Omental fat pad (tissue), 4 donors: Measurements from ENCODE around the gene TNC. TPM values are rescaled to one million over a fixed set of nuclear protein-coding genes. Genes with fewer than 3 reads are reported as not detected.

Source experiments
- ATAC-seq: fragments of 150-250 bp; one replicate; pipeline ENCODE4 v1.9.1; 2016; ENCODE audit warnings: mild to moderate bottlenecking, moderate library complexity; ENCODE audit not compliant: low FRiP score
- DNase-seq: peaks from one replicate; pipeline ENCODE4 v3.0.0-alpha.2; 2019; ENCODE audit warnings: low spot score
- total RNA-seq, 4 donors: library from RNA; depleted of rRNA; stranded (reverse); fragments of >200 nt; gene quantifications; one replicate each; pipeline ENCODE4 v1.1.0, GENCODE V29; 2016
- TF ChIP-seq, protein P1 (sequence below), 3 donors: fragments of 450-650 bp; IDR thresholded peaks; one replicate each; pipeline ENCODE4 v1.5.1; 2016 to 2017; ENCODE audit warnings: antibody characterized with exemption in 3 of 3, mild to moderate bottlenecking in 3 of 3, moderate library complexity in 2 of 3

The TNC gene
- total RNA-seq, 4 donors from 2014 or later = 3.2 to 44.2 (median 10.0) TPM

DNA sequence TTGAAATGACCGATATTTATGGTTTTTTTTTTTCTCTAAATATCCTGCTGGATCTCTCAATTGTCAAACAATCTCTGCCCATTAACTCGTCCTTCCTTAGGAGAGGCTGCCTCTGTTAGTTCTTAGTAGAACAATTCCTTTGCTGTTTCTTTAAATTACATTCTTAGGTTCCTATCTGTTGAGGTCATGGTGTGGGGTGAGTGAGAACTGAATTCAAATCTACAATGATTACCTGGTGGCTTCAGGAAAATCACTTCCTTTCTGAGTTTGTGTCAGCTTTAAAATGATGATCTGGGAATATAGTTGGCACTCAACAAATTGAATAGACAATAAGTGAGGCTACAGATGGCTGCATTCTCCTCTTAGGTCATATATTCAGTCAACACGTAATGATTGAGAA, 105.5 kb downstream of the TNC start:
- no peak for ATAC-seq

DNA sequence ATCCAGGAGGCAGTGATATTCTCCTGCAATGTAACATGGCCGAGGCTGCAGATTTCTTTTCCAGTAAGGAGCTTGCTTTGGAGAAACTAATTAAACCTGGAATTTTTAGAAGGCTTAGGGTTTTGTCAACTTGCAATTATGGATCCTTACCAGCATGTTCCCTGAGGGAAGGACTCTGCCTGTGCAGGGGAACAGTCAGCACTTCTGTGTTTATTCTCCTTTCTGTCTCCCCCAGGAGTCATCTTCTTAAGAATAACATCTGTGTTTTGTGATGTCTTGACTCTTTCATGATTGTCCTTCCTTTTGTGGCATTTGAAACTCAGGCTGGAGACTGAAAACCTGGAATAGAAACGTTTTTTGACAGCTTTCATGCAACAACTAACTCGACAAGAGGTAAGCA, 107.1 kb downstream of the TNC start:
- ATAC-seq (no peak), DNase-seq (no peak)

More for the DNA sequence above, 105.5 kb downstream of the TNC start:
- no peak for DNase-seq
- TF ChIP-seq, protein P1, sequence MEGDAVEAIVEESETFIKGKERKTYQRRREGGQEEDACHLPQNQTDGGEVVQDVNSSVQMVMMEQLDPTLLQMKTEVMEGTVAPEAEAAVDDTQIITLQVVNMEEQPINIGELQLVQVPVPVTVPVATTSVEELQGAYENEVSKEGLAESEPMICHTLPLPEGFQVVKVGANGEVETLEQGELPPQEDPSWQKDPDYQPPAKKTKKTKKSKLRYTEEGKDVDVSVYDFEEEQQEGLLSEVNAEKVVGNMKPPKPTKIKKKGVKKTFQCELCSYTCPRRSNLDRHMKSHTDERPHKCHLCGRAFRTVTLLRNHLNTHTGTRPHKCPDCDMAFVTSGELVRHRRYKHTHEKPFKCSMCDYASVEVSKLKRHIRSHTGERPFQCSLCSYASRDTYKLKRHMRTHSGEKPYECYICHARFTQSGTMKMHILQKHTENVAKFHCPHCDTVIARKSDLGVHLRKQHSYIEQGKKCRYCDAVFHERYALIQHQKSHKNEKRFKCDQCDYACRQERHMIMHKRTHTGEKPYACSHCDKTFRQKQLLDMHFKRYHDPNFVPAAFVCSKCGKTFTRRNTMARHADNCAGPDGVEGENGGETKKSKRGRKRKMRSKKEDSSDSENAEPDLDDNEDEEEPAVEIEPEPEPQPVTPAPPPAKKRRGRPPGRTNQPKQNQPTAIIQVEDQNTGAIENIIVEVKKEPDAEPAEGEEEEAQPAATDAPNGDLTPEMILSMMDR (IDR thresholded peaks at IDR 0.05) = no peak

DNA sequence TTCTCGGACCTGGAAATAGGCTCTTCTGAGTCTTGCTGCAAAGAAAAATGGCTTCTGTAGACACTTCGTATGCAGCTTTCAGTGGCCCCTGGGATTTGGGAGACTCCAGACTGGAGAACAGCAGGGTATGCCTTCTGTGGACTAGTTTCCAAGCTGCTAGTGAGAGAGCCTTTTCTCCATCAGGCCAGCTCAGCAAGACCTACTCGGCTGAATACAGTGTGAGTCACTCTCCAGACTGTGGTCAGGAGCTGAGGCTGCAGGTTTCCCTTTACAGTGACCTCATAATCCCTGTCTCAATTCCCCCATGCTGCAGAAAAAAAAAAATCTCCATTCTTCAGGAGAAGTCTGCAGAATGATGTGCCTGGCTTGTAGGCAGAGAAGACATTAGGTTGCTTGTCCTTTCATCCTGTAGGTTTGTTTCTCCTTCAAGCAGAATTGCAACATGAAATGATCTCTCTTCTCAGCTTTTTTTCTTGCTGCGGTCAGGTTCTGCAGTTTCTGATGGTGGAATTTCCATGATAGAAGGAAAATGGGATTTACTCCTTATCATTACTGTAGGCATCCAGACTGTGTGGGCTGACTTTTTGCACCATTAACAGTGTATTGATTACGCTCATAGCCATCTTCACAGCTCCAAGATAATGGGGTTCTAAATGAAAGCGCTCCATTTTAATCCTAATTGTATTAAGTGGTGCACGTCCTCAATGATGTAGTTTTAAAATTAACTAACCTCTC, 109.3 kb downstream of the TNC start:
- TF ChIP-seq, protein P1 (IDR thresholded peaks at IDR 0.05) = no peak
- DNase-seq (no peak), ATAC-seq (peak; percentile 63)

More for the DNA sequence above, 107.1 kb downstream of the TNC start:
- TF ChIP-seq, protein P1 (IDR thresholded peaks at IDR 0.05) = no peak

DNA sequence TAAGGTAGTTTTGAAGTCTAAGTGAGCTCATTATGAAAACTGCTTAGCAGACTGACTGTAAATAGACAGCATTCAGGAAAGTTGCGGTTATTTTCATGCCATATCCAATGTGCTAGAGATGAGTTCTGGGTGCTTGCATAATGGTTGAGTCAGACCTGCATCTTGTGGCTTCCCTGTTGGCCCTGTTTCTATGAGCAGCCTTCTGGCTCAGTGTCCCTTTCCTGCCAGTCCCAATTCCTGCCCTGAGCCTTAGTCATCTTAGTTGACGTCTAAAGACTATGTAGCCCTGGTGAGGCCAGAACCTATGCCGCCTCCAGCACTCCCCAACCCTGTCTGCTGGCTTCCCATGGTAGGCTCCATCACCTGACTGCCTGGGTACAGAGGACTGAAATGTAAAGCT, 111.3 kb downstream of the TNC start:
- TF ChIP-seq, protein P1 (IDR thresholded peaks at IDR 0.05) = no peak
- peak; percentile 17 for ATAC-seq
- DNase-seq = no peak

DNA sequence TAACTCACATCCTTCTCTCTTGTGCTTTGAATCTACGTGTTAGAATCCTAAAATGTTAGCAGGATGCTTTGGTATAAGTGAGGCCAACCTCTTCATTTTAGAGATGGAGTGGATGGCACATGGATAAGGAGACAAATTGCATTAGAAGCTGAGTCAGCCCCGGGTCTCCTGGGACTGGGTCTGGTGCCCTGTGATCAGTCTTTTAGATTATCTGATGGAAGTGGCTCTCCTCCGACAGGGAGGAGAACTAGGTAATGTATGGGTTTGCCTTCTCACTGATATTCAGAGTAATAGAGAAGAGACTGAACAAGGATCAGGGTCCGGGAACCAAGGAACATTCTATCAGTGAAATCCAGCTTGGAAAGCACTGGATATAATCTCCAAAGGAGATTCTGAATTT, 112.6 kb downstream of the TNC start:
- TF ChIP-seq, protein P1 (IDR thresholded peaks at IDR 0.05) = no peak
- DNase-seq = no peak
- no peak for ATAC-seq

DNA sequence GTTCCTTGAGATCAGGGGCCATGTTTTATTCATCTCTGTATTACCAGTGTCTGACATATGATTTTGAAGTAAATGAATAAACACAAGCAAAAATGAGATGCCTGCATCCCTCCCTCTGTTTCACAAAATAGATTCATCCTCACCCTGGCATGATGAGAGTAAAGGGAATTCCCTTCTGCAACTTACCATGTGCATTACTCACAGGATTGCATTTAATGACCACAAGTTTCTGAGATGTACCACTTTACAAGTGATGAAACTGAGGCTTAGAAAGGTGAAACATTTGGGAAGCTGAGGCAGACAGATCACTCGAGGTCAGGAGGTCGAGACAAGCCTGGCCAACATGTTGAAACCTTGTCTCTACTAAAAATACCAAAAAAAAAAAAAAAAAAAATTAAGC, 113.4 kb downstream of the TNC start:
- ATAC-seq (no peak), DNase-seq (no peak)
- TF ChIP-seq, protein P1 (IDR thresholded peaks at IDR 0.05) = no peak
